K562 (cell line): ENCODE measurements around the gene MT1A. TPM values are rescaled to one million over a fixed set of nuclear protein-coding genes. Genes with fewer than 3 reads are reported as not detected.

Experiments
- ETV6 ChIP-seq, 3 experiments: fragments of 150-350 bp in 1 of 3; sonication (generic) in 1 of 3; formaldehyde crosslinking in 1 of 3; IDR thresholded peaks; 2 replicates each; pipeline versions ENCODE4 v1.6.1 to v1.8.0; 2014 to 2022; ENCODE audit warnings: borderline replicate concordance in 2 of 3, low read depth in 2 of 3, antibody characterized with exemption in 1 of 3, low read length in 1 of 3, mild to moderate bottlenecking in 1 of 3, missing genetic modification reagents in 1 of 3
- MYC ChIP-seq, 2 experiments: fragments of 250-450 bp in 1 of 2; sonication (Bioruptor Pico) in 1 of 2; IDR thresholded peaks; 2 replicates each; pipeline versions ENCODE4 v1.5.1 to v1.6.1; 2012 to 2021; ENCODE audit warnings: low read depth in 2 of 2, borderline replicate concordance in 1 of 2, improper control_type of control experiment in 1 of 2, low read length in 1 of 2, mild to moderate bottlenecking in 1 of 2, moderate library complexity in 1 of 2
- PHB ChIP-seq: fragments of 250-450 bp; sonication (Bioruptor Pico); IDR thresholded peaks from 2 replicates; pipeline ENCODE4 v1.5.0; 2021
- PRPF4 ChIP-seq: fragments of 200-400 bp; formaldehyde crosslinking; IDR thresholded peaks from one replicate; pipeline ENCODE4 v1.6.1; 2017; ENCODE audit warnings: low read length, low read depth, mild to moderate bottlenecking; ENCODE audit not compliant: insufficient read depth, poor library complexity, severe bottlenecking
- RFX1 ChIP-seq: fragments of 450-650 bp; IDR thresholded peaks from 2 replicates; pipeline ENCODE4 v1.6.1; 2016; ENCODE audit warnings: mild to moderate bottlenecking, moderate library complexity
- SIN3B ChIP-seq: fragments of 450-650 bp; IDR thresholded peaks from 2 replicates; pipeline ENCODE4 v1.6.1; 2017; ENCODE audit warnings: low read depth, mild to moderate bottlenecking, moderate library complexity
- SIX5 ChIP-seq, 2 experiments: IDR thresholded peaks; 2 replicates each; pipeline ENCODE4 v1.6.1; 2011; ENCODE audit warnings: low read length in 2 of 2, borderline replicate concordance in 1 of 2, low read depth in 1 of 2, mild to moderate bottlenecking in 1 of 2, moderate library complexity in 1 of 2; ENCODE audit not compliant: insufficient read depth in 1 of 2
- TRIM25 ChIP-seq: fragments of 450-650 bp; IDR thresholded peaks from 2 replicates; pipeline ENCODE4 v1.7.0; 2016; ENCODE audit warnings: borderline replicate concordance
- ZBTB43 ChIP-seq: sonication (generic); formaldehyde crosslinking; IDR thresholded peaks from 2 replicates; pipeline ENCODE4 v1.8.0; 2023; ENCODE audit warnings: mild to moderate bottlenecking, missing genetic modification reagents
- ZKSCAN1 ChIP-seq: fragments of 150-350 bp; IDR thresholded peaks from 2 replicates; pipeline ENCODE4 v1.6.1; 2016; ENCODE audit warnings: low read depth, low read length
- ZNF589 ChIP-seq: fragments of 200-800 bp; sonication (Bioruptor generic); IDR thresholded peaks from 2 replicates; pipeline ENCODE4 v1.6.1; 2016; ENCODE audit warnings: low read depth, missing genetic modification characterization, missing compliant biosample characterization
- ZNF717 ChIP-seq: fragments of 250-450 bp; sonication (Bioruptor Pico); IDR thresholded peaks from 2 replicates; pipeline ENCODE4 v1.5.0; 2021
- polyA plus RNA-seq, 8 experiments: library from polyadenylated mRNA; depleted of rRNA in 4 of 8; stranded (reverse) in 5 of 8; unstranded in 3 of 8; fragments of >200 nt; fragmentation: Nextera tagmentation in 2 of 8; fragmentation: Illumina TruSeq in 1 of 8; extraction: Ambion mirVana in 2 of 8; extraction: Trizol in 1 of 8; gene quantifications; 2 replicates each; pipeline versions ENCODE4 v1.2.1 to v1.2.3, GENCODE V29; 2011 to 2014; ENCODE audit warnings: inconsistent platforms in 1 of 8, missing spikeins in 1 of 8
- total RNA-seq, 7 experiments: library from RNA; depleted of rRNA in 6 of 7; stranded (reverse); fragments of >200 nt in 6 of 7; fragmentation: Illumina TruSeq in 2 of 7; extraction: Trizol in 2 of 7; gene quantifications; 2 replicates each; pipeline versions ENCODE4 v1.2.1 to v1.2.3, GENCODE V29; 2011 to 2021; ENCODE audit warnings: low replicate concordance in 1 of 7
- TF ChIP-seq, protein P1 (sequence below), 2 experiments: fragments of 250-450 bp in 1 of 2; fragments of 450-650 bp in 1 of 2; sonication (Bioruptor Pico) in 1 of 2; IDR thresholded peaks; 2 replicates each; pipeline versions ENCODE4 v1.6.1 to v1.8.0; 2016 to 2021; ENCODE audit warnings: mild to moderate bottlenecking in 2 of 2, moderate library complexity in 2 of 2, missing compliant biosample characterization in 1 of 2, missing genetic modification characterization in 1 of 2

The MT1A gene
- total and polyA plus RNA-seq, 9 of the 15 experiments (the other 6 are each of a cell fraction or from before 2014, with no cell fraction given): 0.23 TPM; not detected in 8

DNA sequence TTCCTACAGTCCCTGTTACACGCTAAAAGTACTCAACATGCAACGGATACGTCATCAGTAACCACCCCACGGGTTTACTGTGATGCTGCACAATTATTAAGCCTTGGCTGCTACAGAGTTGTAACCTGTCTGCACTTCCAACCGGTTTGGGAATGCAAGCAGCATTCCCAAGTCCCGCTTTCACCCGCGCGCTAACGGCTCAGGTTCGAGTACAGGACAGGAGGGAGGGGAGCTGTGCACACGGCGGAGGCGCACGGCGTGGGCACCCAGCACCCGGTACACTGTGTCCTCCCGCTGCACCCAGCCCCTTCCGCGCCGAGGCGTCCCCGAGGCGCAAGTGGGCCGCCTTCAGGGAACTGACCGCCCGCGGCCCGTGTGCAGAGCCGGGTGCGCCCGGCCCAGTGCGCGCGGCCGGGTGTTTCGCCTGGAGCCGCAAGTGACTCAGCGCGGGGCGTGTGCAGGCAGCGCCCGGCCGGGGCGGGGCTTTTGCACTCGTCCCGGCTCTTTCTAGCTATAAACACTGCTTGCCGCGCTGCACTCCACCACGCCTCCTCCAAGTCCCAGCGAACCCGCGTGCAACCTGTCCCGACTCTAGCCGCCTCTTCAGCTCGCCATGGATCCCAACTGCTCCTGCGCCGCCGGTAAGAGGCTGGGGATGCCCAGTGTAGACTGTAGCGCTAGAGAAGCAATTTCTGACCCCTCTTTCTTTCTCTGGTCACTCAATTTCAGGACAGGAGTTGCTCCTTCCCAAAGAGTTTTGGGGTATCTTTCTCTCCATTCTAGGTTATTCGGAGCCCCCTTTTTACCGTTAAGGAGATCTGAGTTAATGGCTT lies 30.2 kb upstream of the MT1A start, which contains the start of gene MT2A (continued):
- TF ChIP-seq, protein P1, sequence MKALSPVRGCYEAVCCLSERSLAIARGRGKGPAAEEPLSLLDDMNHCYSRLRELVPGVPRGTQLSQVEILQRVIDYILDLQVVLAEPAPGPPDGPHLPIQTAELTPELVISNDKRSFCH (CRISPR knock-in tag; IDR thresholded peaks at IDR 0.05): no peak
- TF ChIP-seq, protein P1 (tag; IDR thresholded peaks at IDR 0.05): peak; percentile 55; the same call in 1 of the 2 replicates
- TF ChIP-seq TRIM25: no peak
- no peak for TF ChIP-seq RFX1
- no peak for TF ChIP-seq ZKSCAN1
- TF ChIP-seq ZNF717 (CRISPR knock-in tag): no peak
- TF ChIP-seq SIX5 (IDR thresholded peaks at IDR 0.05; ENCODE audit: borderline replicate concordance in 1 of 2, insufficient read depth in 1 of 2, low read depth in 1 of 2, low read length in 2 of 2): no peak
- TF ChIP-seq ETV6 (IDR thresholded peaks at IDR 0.05; ENCODE audit: borderline replicate concordance in 1 of 2, low read depth in 2 of 2, low read length in 1 of 2): no peak
- no peak for TF ChIP-seq ETV6 (CRISPR knock-in tag; IDR thresholded peaks at IDR 0.05; ENCODE audit: borderline replicate concordance)
- TF ChIP-seq PHB (CRISPR knock-in tag): no peak
- TF ChIP-seq SIN3B: no peak
- no peak for TF ChIP-seq ZBTB43
- TF ChIP-seq ZNF589: no peak
- peak; percentile 84 for TF ChIP-seq MYC (IDR thresholded peaks at IDR 0.05; ENCODE audit: low read depth, low read length)
- no peak for TF ChIP-seq MYC (CRISPR knock-in tag; IDR thresholded peaks at IDR 0.05; ENCODE audit: borderline replicate concordance, low read depth)
- no peak for TF ChIP-seq PRPF4
